ENCODE measurements around the gene LEMD2. TPM values are rescaled to one million over a fixed set of nuclear protein-coding genes. Genes with fewer than 3 reads are reported as not detected.

The LEMD2 gene
- total and polyA plus RNA-seq, 2 of the 4 experiments (the other 2 are of a cell fraction), result 26.5 to 43.6 TPM

- Histone ChIP-seq H2AK9ac (replicated peaks; ENCODE audit: low read depth, low read length, poor library complexity) (no peak overlapping the region), H2BK20ac (ENCODE audit: low read depth, low read length) (no peak overlapping the region), H3K4me3 (ENCODE audit: insufficient read depth, low read depth, low read length) (no peak overlapping the region), H3K23ac (ENCODE audit: low read depth, low read length) (no peak overlapping the region), H3K27me3 (ENCODE audit: control insufficient read depth, insufficient read depth, low read length) (peaks cover 58% of the 10 kb centered on the region), H3K9ac (ENCODE audit: low read depth, low read length) (no peak overlapping the region), H3K18ac (ENCODE audit: low read depth, low read length) (no peak overlapping the region), H4K8ac (ENCODE audit: low read depth in 2 of 2, low read length in 2 of 2) (no peak overlapping the region), H3K14ac (replicated peaks; ENCODE audit: low read depth, low read length) (no peak overlapping the region), H3K9me3 (ENCODE audit: control insufficient read depth, insufficient read depth, low read length) (no peaks in the 10 kb centered on the region), H3K4me2 (ENCODE audit: low read depth, low read length) (no peak overlapping the region), H3K56ac (ENCODE audit: extremely low read depth, insufficient read depth, low read length) (no peak overlapping the region), H4K5ac (ENCODE audit: low read depth, low read length) (no peak overlapping the region), H3K4me1 (ENCODE audit: control insufficient read depth, insufficient read depth, low read length) (no peaks in the 10 kb centered on the region), H4K91ac (ENCODE audit: insufficient read depth, low read depth, low read length) (no peak overlapping the region), H3K79me1 (ENCODE audit: low read depth in 1 of 2, low read length in 2 of 2) (no peaks in the 10 kb centered on the region), H2BK15ac (ENCODE audit: low read depth, low read length) (no peak overlapping the region), H2BK5ac (ENCODE audit: low read depth, low read length, poor library complexity, severe bottlenecking) (no peak overlapping the region), H3K36me3 (ENCODE audit: control insufficient read depth, insufficient read depth, low read length) (no peaks in the 10 kb centered on the region), H2AK5ac (ENCODE audit: low read depth, low read length) (no peak overlapping the region), H3K9me1 (ENCODE audit: insufficient read depth, low read length) (peaks cover 3% of the 10 kb centered on the region; the same call in 1 of the 2 replicates), H3K4ac (ENCODE audit: low read depth, low read length) (no peak overlapping the region), H2BK120ac (ENCODE audit: low read depth, low read length) (no peak overlapping the region), H3K27ac (ENCODE audit: insufficient read depth, low read length) (no peak overlapping the region), H4K20me1 (ENCODE audit: insufficient read depth, low read length) (no peaks in the 10 kb centered on the region), H2AFZ (replicated peaks; ENCODE audit: low read length, poor library complexity) (no peak overlapping the region)
- intact Hi-C loops (cut with micrococcal nuclease), result no loop called here
- ChIA-PET CTCF (no interaction called here), POLR2A (ENCODE audit: unreplicated experiment) (no interaction called here)
- DNase-seq (no peak), ATAC-seq (ENCODE audit: low read depth) (no peak)
- BruUV-seq (replicated peaks), result no TSS peak
- WGBS, 2 experiments (ENCODE audit: extremely low coverage in 2 of 2, insufficient read length in 1 of 2), result 18% methylated on average over 5 of the region's 8 CpGs; no CpG with 5 or more reads in 1 of the 2 experiments
- TF ChIP-seq RFX5 (IDR thresholded peaks at IDR 0.05; ENCODE audit: low read depth, low read length) (no peak), ELK1 (IDR thresholded peaks at IDR 0.05; ENCODE audit: borderline replicate concordance, low read depth, low read length) (no peak), MAFK (IDR thresholded peaks at IDR 0.05; ENCODE audit: low read depth, low read length) (no peak), RAD21 (IDR thresholded peaks at IDR 0.05; ENCODE audit: low read length) (no peak), MAZ (IDR thresholded peaks at IDR 0.05; ENCODE audit: borderline replicate concordance, low read depth, low read length) (no peak), CTCF (conservative IDR thresholded peaks at IDR 0.05; ENCODE audit: low read depth, low read length) (no peak), MXI1 (IDR thresholded peaks at IDR 0.05; ENCODE audit: borderline replicate concordance, low read depth, low read length) (no peak), POLR2A (IDR thresholded peaks at IDR 0.05; ENCODE audit: low read depth, low read length) (no peak), FOS (IDR thresholded peaks at IDR 0.05; ENCODE audit: low read depth, low read length) (no peak), BHLHE40 (IDR thresholded peaks at IDR 0.05; ENCODE audit: low read depth, low read length) (no peak), SMC3 (IDR thresholded peaks at IDR 0.05; ENCODE audit: low read depth, low read length) (no peak), CEBPB (IDR thresholded peaks at IDR 0.05; ENCODE audit: low read depth, low read length) (no peak), NFE2L2 (IDR thresholded peaks at IDR 0.05; ENCODE audit: low read depth, low read length) (no peak), RCOR1 (IDR thresholded peaks at IDR 0.05; ENCODE audit: insufficient replicate concordance, low read length) (no peak)
- dilution Hi-C loops (cut with HindIII; ENCODE audit: low sequenced_read_pairs, unreplicated experiment), result no loop called here
- in situ Hi-C loops (cut with MboI; ENCODE audit: low sequenced_read_pairs), result no loop called here
These were observed 28.0 kb upstream of the LEMD2 start for GRCh38 chr6:33816911-33817310.
